ENCODE results near the gene SCEL.

- TF ChIP-seq CTCF (IDR thresholded peaks at IDR 0.05) (no peak), POLR2A (IDR thresholded peaks at IDR 0.05) (no peak)
Observed at GRCh38 chr13:77623806-77624205, 88.3 kb downstream of the SCEL start.
